OCI-LY7 (cell line): Measurements from ENCODE around the gene TPSB2. TPM values are rescaled to one million over a fixed set of nuclear protein-coding genes. Genes with fewer than 3 reads are reported as not detected.

Experiments used
- BruUV-seq: library from RNA; stranded (reverse); fragments of 400-500 nt; replicated peaks from 2 replicates; lab custom pipeline; 2021; lab: Mats Ljungman, UMichigan
- CTCF ChIA-PET: fragments of 300-600 bp; sonication (Branson Sonifier 250); formaldehyde crosslinking; loops from one replicate; lab custom pipeline; 2022; ENCODE audit warnings: antibody characterized with exemption; ENCODE audit not compliant: unreplicated experiment; lab: Charles Lee
- POLR2A ChIA-PET: fragments of 300-600 bp; sonication (Branson Sonifier 250); formaldehyde crosslinking; loops from one replicate; lab custom pipeline; 2022; ENCODE audit warnings: antibody characterized with exemption; lab: Charles Lee
- DNase-seq: peaks from one replicate; pipeline ENCODE4 v3.0.0-alpha.2; 2015; ENCODE audit warnings: low spot score
- H2AFZ ChIP-seq: fragments of 200-600 bp; sonication (generic), shearing (Covaris generic); 2 replicates; pipeline ENCODE4 v1.6.1; 2014; ENCODE audit warnings: mild to moderate bottlenecking, antibody characterized with exemption, low read length, moderate library complexity
- H3K27ac ChIP-seq: fragments of 200-600 bp; sonication (generic); 2 replicates; pipeline ENCODE4 v1.5.1; 2014; ENCODE audit warnings: mixed run types, low read depth, mild to moderate bottlenecking, moderate library complexity, low read length, inconsistent platforms; ENCODE audit not compliant: poor library complexity, severe bottlenecking
- H3K36me3 ChIP-seq: fragments of 200-600 bp; sonication (generic); 2 replicates; pipeline ENCODE4 v1.6.1; 2014; ENCODE audit warnings: mild to moderate bottlenecking, antibody characterized with exemption, low read length, moderate library complexity, mixed read lengths; ENCODE audit not compliant: insufficient read depth
- H3K4me1 ChIP-seq: fragments of 200-600 bp; sonication (generic); 2 replicates; pipeline ENCODE4 v1.5.1; 2014; ENCODE audit warnings: mild to moderate bottlenecking, low read length; ENCODE audit not compliant: insufficient read depth, poor library complexity, severe bottlenecking
- H3K4me2 ChIP-seq: fragments of 200-600 bp; sonication (generic); 2 replicates; pipeline ENCODE4 v1.6.1; 2014; ENCODE audit warnings: mild to moderate bottlenecking, low read length
- H3K4me3 ChIP-seq: fragments of 200-600 bp; sonication (generic); 2 replicates; pipeline ENCODE4 v1.5.1; 2014; ENCODE audit warnings: mild to moderate bottlenecking, low read depth, low read length; ENCODE audit not compliant: poor library complexity, severe bottlenecking
- H3K79me2 ChIP-seq: fragments of 200-600 bp; sonication (generic); 2 replicates; pipeline ENCODE4 v1.6.1; 2016; ENCODE audit warnings: low read depth, mild to moderate bottlenecking, low read length, moderate library complexity, mixed read lengths; ENCODE audit not compliant: insufficient read depth
- H3K9me2 ChIP-seq: fragments of 200-600 bp; sonication (generic); 2 replicates; pipeline ENCODE4 v1.6.1; 2016; ENCODE audit warnings: mild to moderate bottlenecking, low read length, mixed read lengths; ENCODE audit not compliant: insufficient read depth
- H3K9me3 ChIP-seq: fragments of 200-600 bp; sonication (generic); 2 replicates; pipeline ENCODE4 v1.6.1; 2014; ENCODE audit warnings: mild to moderate bottlenecking, mixed run types, low read length, mixed read lengths
- H4K20me1 ChIP-seq: fragments of 200-600 bp; sonication (generic); 2 replicates; pipeline ENCODE4 v1.6.1; 2014; ENCODE audit warnings: mild to moderate bottlenecking, antibody characterized with exemption, low read length, moderate library complexity, mixed read lengths; ENCODE audit not compliant: insufficient read depth
- CTCF ChIP-seq: fragments of 200-600 bp; sonication (generic); conservative IDR thresholded peaks from 2 replicates; pipeline ENCODE4 v1.5.1; 2014; ENCODE audit warnings: mild to moderate bottlenecking, antibody characterized with exemption, low read length, moderate library complexity, mixed read lengths
- EZH2phosphoT487 ChIP-seq: fragments of 200-600 bp; sonication (generic); IDR thresholded peaks from 2 replicates; pipeline ENCODE4 v1.6.1; 2018; ENCODE audit warnings: low read depth, borderline replicate concordance, mild to moderate bottlenecking, mixed run types, antibody characterized with exemption, low read length, moderate library complexity, mixed read lengths
- intact Hi-C: fragments of 100-400 bp; cut with micrococcal nuclease; formaldehyde crosslinking; loops from one replicate; pipeline ENCODE4 v1.10.0; 2022; ENCODE audit not compliant: unreplicated experiment
- total RNA-seq, 2 experiments: library from RNA; depleted of rRNA in 1 of 2; stranded (reverse); fragments of >200 nt in 1 of 2; shearing (Covaris generic) in 1 of 2; gene quantifications; 2 replicates each; pipeline ENCODE4 v1.2.3, GENCODE V29; 2014 to 2022

TPSB2 gene
- total RNA-seq, 2 experiments from 2014 or later = not detected

- Histone ChIP-seq H2AFZ (no peak overlapping the region), H4K20me1 (no peaks in the 10 kb centered on the region), H3K9me3 (no peaks in the 10 kb centered on the region), H3K4me3 (no peak overlapping the region), H3K9me2 (no peaks in the 10 kb centered on the region), H3K79me2 (no peaks in the 10 kb centered on the region), H3K36me3 (no peaks in the 10 kb centered on the region), H3K27ac (no peak overlapping the region), H3K4me2 (no peak overlapping the region), H3K4me1 (no peaks in the 10 kb centered on the region)
- no TSS peak for BruUV-seq
- TF ChIP-seq CTCF (no peak), EZH2phosphoT487 (no peak)
- POLR2A ChIA-PET = no interaction called here
- DNase-seq = no peak
- CTCF ChIA-PET = no interaction called here
- intact Hi-C loops = no loop called here
Measured at GRCh38 chr16:1277617-1278282, 47.8 kb upstream of the TPSB2 start.

- no peak for DNase-seq
- no TSS peak for BruUV-seq
- H3K9me3 ChIP-seq = no peaks in the 10 kb centered on the region
- H3K9me2 ChIP-seq = no peaks in the 10 kb centered on the region
- no peaks in the 10 kb centered on the region for H3K36me3 ChIP-seq
- no peak overlapping the region for H3K4me3 ChIP-seq
- no peak overlapping the region for H3K4me2 ChIP-seq
- H3K27ac ChIP-seq = no peak overlapping the region
- TF ChIP-seq EZH2phosphoT487 = no peak
- no peak for TF ChIP-seq CTCF
- ChIA-PET CTCF (no interaction called here), POLR2A (no interaction called here)
- H3K79me2 ChIP-seq = no peaks in the 10 kb centered on the region
- no peak overlapping the region for H2AFZ ChIP-seq
- no peaks in the 10 kb centered on the region for H4K20me1 ChIP-seq
- H3K4me1 ChIP-seq = no peaks in the 10 kb centered on the region
- intact Hi-C loops = no loop called here
Measured at GRCh38 chr16:1277151-1277598, 47.2 kb upstream of the TPSB2 start.

- intact Hi-C loops = no loop called here
- no TSS peak for BruUV-seq
- Histone ChIP-seq H3K27ac (no peak overlapping the region), H4K20me1 (no peaks in the 10 kb centered on the region), H3K79me2 (no peaks in the 10 kb centered on the region), H3K4me1 (no peaks in the 10 kb centered on the region), H3K4me3 (no peak overlapping the region), H3K9me3 (no peaks in the 10 kb centered on the region), H3K4me2 (no peak overlapping the region), H3K36me3 (no peaks in the 10 kb centered on the region), H2AFZ (no peak overlapping the region), H3K9me2 (no peaks in the 10 kb centered on the region)
- CTCF ChIA-PET = no interaction called here
- POLR2A ChIA-PET = no interaction called here
- DNase-seq = no peak
- TF ChIP-seq CTCF = no peak
- no peak for TF ChIP-seq EZH2phosphoT487
Measured at GRCh38 chr16:1276580-1276878, 46.5 kb upstream of the TPSB2 start.
